Breast epithelium (tissue), 4 donors: ENCODE results near the gene FRRS1. TPM values are rescaled to one million over a fixed set of nuclear protein-coding genes. Genes with fewer than 3 reads are reported as not detected.
A peak's percentile ranks its signal among the peaks of the same experiment; 100 is the strongest.

Source experiments
- DNase-seq, 2 donors: peaks; one replicate each; pipeline ENCODE4 v3.0.0-alpha.2; 2019; ENCODE audit warnings: low spot score in 2 of 2
- H3K27ac ChIP-seq, 2 donors: fragments of 200-600 bp; sonication (generic) in 1 of 2; one replicate each; pipeline ENCODE4 v1.5.1; 2016 to 2019; ENCODE audit warnings: mild to moderate bottlenecking in 1 of 2
- H3K27me3 ChIP-seq, 2 donors: fragments of 200-600 bp; sonication (generic) in 1 of 2; one replicate each; pipeline versions ENCODE4 v1.5.1 to v1.6.0; 2017 to 2019; ENCODE audit warnings: control low read depth in 1 of 2, mild to moderate bottlenecking in 1 of 2
- H3K36me3 ChIP-seq: fragments of 200-600 bp; one replicate; pipeline ENCODE4 v1.5.1; 2019
- H3K4me1 ChIP-seq, 2 donors: fragments of 200-600 bp; sonication (generic); one replicate each; pipeline ENCODE4 v1.5.1; 2016 to 2019; ENCODE audit warnings: control low read depth in 1 of 2
- H3K4me3 ChIP-seq, 3 donors: fragments of 200-600 bp; sonication (generic); 1 replicate in 2 of 3; 2 replicates in 1 of 3; pipeline ENCODE4 v1.5.1; 2016 to 2019; ENCODE audit warnings: mild to moderate bottlenecking in 3 of 3, moderate library complexity in 2 of 3
- H3K9me3 ChIP-seq, 2 donors: fragments of 200-600 bp; sonication (generic) in 1 of 2; one replicate each; pipeline ENCODE4 v1.5.1; 2016 to 2019; ENCODE audit warnings: control low read depth in 1 of 2
- POLR2A ChIP-seq: fragments of 450-650 bp; IDR thresholded peaks from one replicate; pipeline ENCODE4 v1.6.1; 2016; ENCODE audit warnings: antibody characterized with exemption, mild to moderate bottlenecking, moderate library complexity
- POLR2AphosphoS5 ChIP-seq, 3 donors: sonication (generic); formaldehyde crosslinking; IDR thresholded peaks; one replicate each; pipeline ENCODE4 v1.6.1; 2017; ENCODE audit warnings: antibody characterized with exemption in 3 of 3
- intact Hi-C: fragments of 100-400 bp; cut with DNase I; formaldehyde crosslinking; loops from one replicate; pipeline ENCODE4 v1.15.1; 2023; ENCODE audit warnings: low total_unique reads
- total RNA-seq, 3 donors: library from RNA; depleted of rRNA; stranded (reverse); fragments of >200 nt; gene quantifications; one replicate each; pipeline ENCODE4 v1.1.0, GENCODE V29; 2016
- TF ChIP-seq, protein P1 (sequence below), 3 donors: fragments of 450-650 bp; IDR thresholded peaks; one replicate each; pipeline ENCODE4 v1.5.1; 2016 to 2017; ENCODE audit warnings: antibody characterized with exemption in 3 of 3, mild to moderate bottlenecking in 3 of 3, moderate library complexity in 3 of 3

Gene FRRS1
- total RNA-seq, 3 donors from 2014 or later: 12.1 to 21.1 (median 12.5) TPM

DNA sequence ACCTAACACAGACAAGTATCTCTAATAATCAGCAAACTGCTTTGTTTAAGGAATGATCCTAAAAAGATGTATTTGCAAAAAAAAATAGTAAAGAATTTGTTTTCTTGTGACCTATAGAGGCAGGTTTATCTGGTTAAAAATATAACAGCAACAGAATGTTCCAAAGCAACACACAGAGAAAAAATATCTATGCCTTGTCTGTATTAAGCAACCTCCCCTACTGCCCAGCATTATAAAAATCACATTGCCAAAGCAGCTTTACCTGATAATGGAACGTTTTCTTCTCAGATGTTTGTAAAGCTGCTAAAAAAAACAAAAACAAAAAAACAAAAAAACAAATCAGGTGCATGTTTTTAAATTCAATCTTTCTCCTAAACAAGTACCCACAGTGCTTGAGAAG, 95.9 kb downstream of the FRRS1 start:
- no peak overlapping the region for H3K27ac ChIP-seq
- DNase-seq: no peak
- H3K4me1 ChIP-seq: no peaks in the 10 kb centered on the region
- H3K4me3 ChIP-seq: no peak overlapping the region
- H3K9me3 ChIP-seq: no peaks in the 10 kb centered on the region
- no peaks in the 10 kb centered on the region for H3K27me3 ChIP-seq
- H3K36me3 ChIP-seq: no peaks in the 10 kb centered on the region
- TF ChIP-seq, protein P1, sequence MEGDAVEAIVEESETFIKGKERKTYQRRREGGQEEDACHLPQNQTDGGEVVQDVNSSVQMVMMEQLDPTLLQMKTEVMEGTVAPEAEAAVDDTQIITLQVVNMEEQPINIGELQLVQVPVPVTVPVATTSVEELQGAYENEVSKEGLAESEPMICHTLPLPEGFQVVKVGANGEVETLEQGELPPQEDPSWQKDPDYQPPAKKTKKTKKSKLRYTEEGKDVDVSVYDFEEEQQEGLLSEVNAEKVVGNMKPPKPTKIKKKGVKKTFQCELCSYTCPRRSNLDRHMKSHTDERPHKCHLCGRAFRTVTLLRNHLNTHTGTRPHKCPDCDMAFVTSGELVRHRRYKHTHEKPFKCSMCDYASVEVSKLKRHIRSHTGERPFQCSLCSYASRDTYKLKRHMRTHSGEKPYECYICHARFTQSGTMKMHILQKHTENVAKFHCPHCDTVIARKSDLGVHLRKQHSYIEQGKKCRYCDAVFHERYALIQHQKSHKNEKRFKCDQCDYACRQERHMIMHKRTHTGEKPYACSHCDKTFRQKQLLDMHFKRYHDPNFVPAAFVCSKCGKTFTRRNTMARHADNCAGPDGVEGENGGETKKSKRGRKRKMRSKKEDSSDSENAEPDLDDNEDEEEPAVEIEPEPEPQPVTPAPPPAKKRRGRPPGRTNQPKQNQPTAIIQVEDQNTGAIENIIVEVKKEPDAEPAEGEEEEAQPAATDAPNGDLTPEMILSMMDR (IDR thresholded peaks at IDR 0.05): no peak
- no peak for TF ChIP-seq POLR2A
- TF ChIP-seq POLR2AphosphoS5 (IDR thresholded peaks at IDR 0.05): no peak
- intact Hi-C loops: no loop called here

DNA sequence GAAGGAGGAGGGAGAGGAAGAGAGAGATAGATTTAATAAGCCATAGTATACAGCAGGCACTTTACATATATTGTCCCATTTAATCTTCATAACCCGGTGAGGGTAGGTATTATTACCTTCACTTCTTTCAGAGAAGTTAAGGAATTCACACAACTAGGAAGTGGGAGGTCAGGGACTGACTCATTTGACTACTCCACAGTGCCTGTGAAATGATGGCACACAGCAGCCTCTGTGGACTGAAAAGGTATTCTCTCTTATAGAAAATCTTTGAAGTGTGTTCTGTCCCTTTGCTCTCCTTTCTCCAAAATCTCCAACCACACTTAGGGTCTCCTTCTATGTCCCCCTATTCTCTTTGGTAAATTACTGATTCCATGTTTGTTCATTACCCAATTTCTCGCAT, 96.6 kb downstream of the FRRS1 start:
- Histone ChIP-seq H3K27me3 (no peaks in the 10 kb centered on the region), H3K4me3 (no peak overlapping the region), H3K4me1 (no peaks in the 10 kb centered on the region), H3K36me3 (no peaks in the 10 kb centered on the region), H3K27ac (no peak overlapping the region), H3K9me3 (no peaks in the 10 kb centered on the region)
- TF ChIP-seq, protein P1 (IDR thresholded peaks at IDR 0.05): no peak
- TF ChIP-seq POLR2A: no peak
- TF ChIP-seq POLR2AphosphoS5 (IDR thresholded peaks at IDR 0.05): no peak
- DNase-seq: no peak
- intact Hi-C loops: no loop called here

GRCh38 chr1:99669376-99669775, 97.1 kb downstream of the FRRS1 start:
- no peaks in the 10 kb centered on the region for H3K27me3 ChIP-seq
- H3K4me1 ChIP-seq: no peaks in the 10 kb centered on the region
- DNase-seq: no peak
- H3K27ac ChIP-seq: no peak overlapping the region
- H3K9me3 ChIP-seq: no peaks in the 10 kb centered on the region
- no peaks in the 10 kb centered on the region for H3K36me3 ChIP-seq
- intact Hi-C loops: no loop called here
- no peak for TF ChIP-seq POLR2A
- no peak for TF ChIP-seq POLR2AphosphoS5 (IDR thresholded peaks at IDR 0.05)
- TF ChIP-seq, protein P1 (IDR thresholded peaks at IDR 0.05): no peak
- H3K4me3 ChIP-seq: no peak overlapping the region

DNA sequence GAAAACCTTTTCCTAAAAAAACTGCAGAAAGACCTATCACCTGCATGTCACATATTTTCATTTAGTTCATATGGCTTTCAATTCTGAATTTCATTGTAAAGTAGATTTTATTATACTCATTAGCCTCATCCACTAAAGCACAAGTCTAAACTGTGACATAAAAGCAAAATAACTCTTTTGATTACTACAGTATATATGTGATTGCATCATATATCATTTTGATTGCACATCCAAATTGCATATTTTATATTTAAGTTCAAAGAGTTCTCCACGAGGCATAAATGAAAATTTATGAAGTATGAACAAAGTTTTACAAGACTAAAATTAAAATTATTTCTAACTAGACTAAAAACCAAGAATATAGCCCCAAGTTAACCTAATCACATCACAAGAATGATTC, 101.2 kb downstream of the FRRS1 start:
- intact Hi-C loops: no loop called here
- Histone ChIP-seq H3K27me3 (no peaks in the 10 kb centered on the region), H3K4me1 (peaks cover 0 to 9% of the 10 kb centered on the region in 2 donors), H3K36me3 (no peaks in the 10 kb centered on the region), H3K4me3 (no peak overlapping the region), H3K9me3 (no peaks in the 10 kb centered on the region), H3K27ac (no peak overlapping the region)
- TF ChIP-seq POLR2AphosphoS5 (IDR thresholded peaks at IDR 0.05) (no peak), POLR2A (no peak)
- TF ChIP-seq, protein P1 (IDR thresholded peaks at IDR 0.05): no peak
- no peak for DNase-seq

DNA sequence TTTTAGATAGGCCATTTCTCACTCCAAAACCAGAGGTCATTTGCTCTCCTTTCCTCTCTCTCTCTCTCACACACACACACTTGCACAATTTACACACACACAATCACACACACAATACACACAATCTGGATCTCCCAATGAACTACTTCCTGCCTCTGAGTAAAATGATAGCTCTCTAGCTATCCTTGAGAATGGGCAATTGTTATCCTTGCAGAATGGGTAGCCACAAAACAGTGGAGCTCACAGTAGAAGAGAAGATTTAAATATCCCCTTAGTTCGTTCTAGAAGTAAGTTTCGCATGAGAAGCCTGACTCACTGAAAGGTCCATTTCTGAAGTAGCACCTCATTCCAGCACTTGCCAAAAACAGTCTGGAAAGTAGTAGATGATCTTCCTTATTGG, 102.9 kb downstream of the FRRS1 start:
- TF ChIP-seq POLR2AphosphoS5 (IDR thresholded peaks at IDR 0.05): no peak
- TF ChIP-seq, protein P1 (IDR thresholded peaks at IDR 0.05): no peak
- Histone ChIP-seq H3K36me3 (no peaks in the 10 kb centered on the region), H3K4me1 (peaks cover 0 to 13% of the 10 kb centered on the region in 2 donors), H3K27ac (peak overlapping the region; percentile 81 to 88), H3K9me3 (no peaks in the 10 kb centered on the region), H3K4me3 (no peak overlapping the region), H3K27me3 (no peaks in the 10 kb centered on the region)
- no peak for DNase-seq
- intact Hi-C loops: no loop called here
